Right lobe of liver (tissue), 4 donors: Measurements from ENCODE around the gene SORD.

Experiments
- CTCF ChIP-seq, 4 donors: fragments of 200-600 bp in 3 of 4; fragments of 450-650 bp in 1 of 4; IDR thresholded peaks; one replicate each; pipeline versions ENCODE4 v1.5.1 to v1.8.0; 2016 to 2022; ENCODE audit warnings: antibody characterized with exemption in 4 of 4, mild to moderate bottlenecking in 2 of 4
- POLR2A ChIP-seq: fragments of 450-650 bp; IDR thresholded peaks from one replicate; pipeline ENCODE4 v1.6.1; 2017; ENCODE audit warnings: antibody characterized with exemption, mild to moderate bottlenecking
- donor health status: DM: no; HTN: no; CAD: no.
- donor health status: DM: no; HTN: no; CAD: no.
- donor health status: DM: no; HTN: yes; CAD: no.

GRCh38 chr15:45089712-45090373 lies 66.8 kb downstream of the SORD start:
- TF ChIP-seq CTCF (IDR thresholded peaks at IDR 0.05) (no peak), POLR2A (no peak)
